ENCODE data around the gene LRCH1.

The LRCH1 gene

GRCh38 chr13:46614582-46614981 is 61.6 kb downstream of the LRCH1 start:
- no peak for DNase-seq (ENCODE audit: low read depth, low spot score)
- ChIA-PET CTCF (interaction anchor here (1.2 kb wide), 1 partner anchor 11 kb away, joined by 5 read pairs; no protein-coding TSS in a partner anchor), POLR2A (no interaction called here)
- H3K4me3 ChIP-seq (ENCODE audit: low read depth, low read length) = no peak overlapping the region
- no peak for TF ChIP-seq CTCF (IDR thresholded peaks at IDR 0.05; ENCODE audit: insufficient read depth, low read length, missing control alignments)

GRCh38 chr13:46615888-46616531 is 63.0 kb downstream of the LRCH1 start:
- ChIA-PET POLR2A (no interaction called here), CTCF (interaction anchor here (1.1 to 1.2 kb wide), 2 partner anchors 13 to 14 kb away, joined by 3 to 5 read pairs; no protein-coding TSS in a partner anchor)
- DNase-seq (ENCODE audit: low read depth, low spot score) = no peak
- H3K4me3 ChIP-seq (ENCODE audit: low read depth, low read length) = no peak overlapping the region
- no peak for TF ChIP-seq CTCF (IDR thresholded peaks at IDR 0.05; ENCODE audit: insufficient read depth, low read length, missing control alignments)

GRCh38 chr13:46617229-46617721 is 64.3 kb downstream of the LRCH1 start:
- TF ChIP-seq CTCF (IDR thresholded peaks at IDR 0.05; ENCODE audit: insufficient read depth, low read length, missing control alignments) = no peak
- ChIA-PET POLR2A (no interaction called here), CTCF (no interaction called here)
- H3K4me3 ChIP-seq (ENCODE audit: low read depth, low read length) = no peak overlapping the region
- no peak for DNase-seq (ENCODE audit: low read depth, low spot score)

- H3K4me3 ChIP-seq (ENCODE audit: low read depth, low read length) = no peak overlapping the region
- ChIA-PET POLR2A (no interaction called here), CTCF (no interaction called here)
- TF ChIP-seq CTCF (IDR thresholded peaks at IDR 0.05; ENCODE audit: insufficient read depth, low read length, missing control alignments) = no peak
- no peak for DNase-seq (ENCODE audit: low read depth, low spot score)
These were observed 64.9 kb downstream of the LRCH1 start for GRCh38 chr13:46617885-46618284.

GRCh38 chr13:46618694-46619254 is 65.8 kb downstream of the LRCH1 start:
- ChIA-PET CTCF (no interaction called here), POLR2A (no interaction called here)
- H3K4me3 ChIP-seq (ENCODE audit: low read depth, low read length) = no peak overlapping the region
- DNase-seq (ENCODE audit: low read depth, low spot score) = no peak
- TF ChIP-seq CTCF (IDR thresholded peaks at IDR 0.05; ENCODE audit: insufficient read depth, low read length, missing control alignments) = no peak

GRCh38 chr13:46620029-46620428 is 67.1 kb downstream of the LRCH1 start:
- no peak for TF ChIP-seq CTCF (IDR thresholded peaks at IDR 0.05; ENCODE audit: insufficient read depth, low read length, missing control alignments)
- CTCF ChIA-PET = interaction anchor here (1.4 to 3.4 kb wide), 3 partner anchors 10 to 29 kb away, joined by 3 to 15 read pairs (median 6); no protein-coding TSS in a partner anchor
- DNase-seq (ENCODE audit: low read depth, low spot score) = no peak
- no peak overlapping the region for H3K4me3 ChIP-seq (ENCODE audit: low read depth, low read length)
- POLR2A ChIA-PET = no interaction called here

Measured in AG04449 (cell line).